Jurkat, Clone E6-1 (cell line): Measurements from ENCODE around the gene GMPPB.
"Not testable (repeated sequence)": the region's sequence is repeated elsewhere in the genome, so short reads cannot be mapped to it uniquely, and the experiment has no call there.

ENCODE experiments used
- DNase-seq: peaks from one replicate; pipeline ENCODE4 v3.0.0-alpha.2; 2011; ENCODE audit warnings: low read depth, low spot score
- H3K4me3 ChIP-seq: 2 replicates; pipeline ENCODE4 v1.5.1; 2011; ENCODE audit warnings: mild to moderate bottlenecking, low read length, control low read depth, moderate library complexity

GMPPB gene

GRCh38 chr3:49700453-49701128, 23.2 kb downstream of the GMPPB start:
- DNase-seq, result no peak
- H3K4me3 ChIP-seq, result no peak overlapping the region

- DNase-seq, result no peak
- H3K4me3 ChIP-seq, result no peak overlapping the region
Measured at GRCh38 chr3:49700014-49700413, 23.7 kb downstream of the GMPPB start.

GRCh38 chr3:49699281-49699979, 24.3 kb downstream of the GMPPB start:
- no peak overlapping the region for H3K4me3 ChIP-seq
- DNase-seq, result no peak

DNA sequence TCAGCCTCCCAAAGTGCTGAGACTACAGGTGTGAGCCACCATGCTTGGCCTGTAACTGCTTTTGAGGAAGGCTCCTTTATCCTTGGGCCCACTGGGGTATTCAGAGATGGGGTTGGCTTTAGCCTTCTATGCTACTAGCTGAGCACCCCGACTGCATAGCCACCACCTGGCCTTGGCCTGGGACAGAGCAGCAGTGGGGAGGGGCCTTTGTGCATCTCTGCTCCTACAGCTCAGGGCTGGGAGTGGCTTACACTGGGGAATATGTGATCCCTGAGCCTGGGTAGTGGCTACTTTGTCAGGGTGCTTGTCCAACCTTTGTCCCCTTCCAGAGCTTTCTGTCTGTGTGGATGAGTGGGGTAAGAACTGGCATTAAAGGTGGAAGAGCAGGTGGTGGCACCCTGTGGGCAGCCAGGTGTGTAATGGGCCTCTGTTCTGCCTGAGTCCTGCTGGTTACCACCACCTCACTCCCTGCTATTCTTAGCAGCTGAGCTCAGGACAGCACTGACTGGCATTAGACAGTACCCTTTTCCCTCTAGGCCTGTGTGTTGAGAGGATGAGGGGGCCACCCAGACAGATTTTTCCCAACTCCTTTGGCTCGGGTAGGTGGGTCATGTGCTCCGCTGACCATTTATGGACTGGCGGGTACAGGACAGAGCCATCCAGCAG, 28.3 kb downstream of the GMPPB start:
- H3K4me3 ChIP-seq, DNase-seq: not testable (repeated sequence)

DNA sequence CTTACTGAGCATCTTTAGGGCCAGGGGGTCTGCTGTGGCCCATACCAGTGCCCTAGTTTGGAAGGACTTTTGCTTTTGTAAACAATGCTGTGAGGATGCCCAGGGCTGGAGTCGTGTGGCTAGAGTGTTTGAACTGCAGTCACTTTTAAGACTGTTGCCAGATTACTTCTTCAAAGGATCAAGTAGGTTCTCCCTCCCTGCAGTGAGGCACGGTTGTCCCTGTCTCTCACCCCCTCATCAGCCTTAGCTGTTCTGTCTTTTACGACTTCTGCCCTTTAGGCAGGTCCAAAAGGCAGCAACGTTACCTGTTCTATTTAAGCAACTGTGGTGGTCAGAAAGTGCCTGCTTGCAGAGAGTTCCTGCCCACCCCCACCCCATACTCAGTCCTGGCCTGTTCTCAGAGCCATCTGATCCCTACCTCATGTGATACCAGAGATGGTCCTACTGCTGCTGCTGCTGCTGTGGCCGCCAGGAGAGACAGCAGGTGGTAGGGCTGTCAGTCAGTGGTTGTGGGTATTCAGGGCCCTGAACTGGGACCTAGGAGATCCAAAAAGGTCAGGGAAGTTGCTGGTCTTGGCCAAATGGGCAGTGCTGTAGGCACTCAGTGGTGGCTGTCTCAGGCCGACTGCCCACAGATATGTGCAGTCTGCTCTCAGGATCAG, 29.2 kb downstream of the GMPPB start:
- not testable (repeated sequence) for DNase-seq, H3K4me3 ChIP-seq

DNA sequence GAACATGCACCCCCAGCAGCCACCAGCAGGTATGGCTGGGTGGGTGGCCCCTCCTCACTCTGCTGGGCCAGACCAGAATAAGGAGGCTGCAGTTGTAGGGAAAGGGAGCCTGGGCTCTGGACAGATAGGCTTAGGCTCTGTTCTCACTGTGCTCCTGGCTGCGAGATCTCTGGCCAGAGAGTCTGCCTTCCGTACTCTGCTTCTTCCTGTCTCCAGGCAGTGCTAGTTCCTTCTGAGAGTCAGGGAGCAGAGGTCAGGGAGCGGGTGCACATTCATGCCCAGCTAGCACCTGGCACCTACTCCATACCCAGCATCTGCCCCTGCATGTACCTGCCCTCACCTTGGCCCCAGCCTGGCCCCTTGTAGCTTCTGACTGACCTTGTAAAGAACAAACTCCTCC, 32.3 kb downstream of the GMPPB start:
- DNase-seq, H3K4me3 ChIP-seq: not testable (repeated sequence)

DNA sequence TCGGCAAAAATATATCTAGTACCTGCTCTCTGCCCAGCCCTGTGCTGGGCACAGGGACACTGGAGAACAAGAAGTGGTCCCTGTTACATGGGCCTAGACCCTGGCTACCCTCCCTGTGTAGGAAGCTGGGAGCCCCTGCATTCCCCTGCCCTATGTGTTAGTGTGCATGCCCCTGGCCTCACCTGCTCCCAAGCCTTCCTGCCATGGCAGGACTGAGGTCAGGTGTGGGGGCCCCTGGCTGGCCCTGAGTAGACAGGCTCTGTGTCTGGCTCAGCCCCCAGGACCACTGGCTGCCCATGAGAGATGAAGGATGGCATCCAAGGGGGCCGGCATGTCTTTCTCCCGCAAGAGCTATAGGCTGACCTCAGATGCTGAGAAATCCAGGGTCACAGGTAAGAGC, 32.9 kb downstream of the GMPPB start:
- not testable (repeated sequence) for DNase-seq, H3K4me3 ChIP-seq

- DNase-seq, result not testable (repeated sequence)
- peak overlapping the region; percentile 86 for H3K4me3 ChIP-seq
Measured at GRCh38 chr3:49689908-49690624, 33.7 kb downstream of the GMPPB start.

DNA sequence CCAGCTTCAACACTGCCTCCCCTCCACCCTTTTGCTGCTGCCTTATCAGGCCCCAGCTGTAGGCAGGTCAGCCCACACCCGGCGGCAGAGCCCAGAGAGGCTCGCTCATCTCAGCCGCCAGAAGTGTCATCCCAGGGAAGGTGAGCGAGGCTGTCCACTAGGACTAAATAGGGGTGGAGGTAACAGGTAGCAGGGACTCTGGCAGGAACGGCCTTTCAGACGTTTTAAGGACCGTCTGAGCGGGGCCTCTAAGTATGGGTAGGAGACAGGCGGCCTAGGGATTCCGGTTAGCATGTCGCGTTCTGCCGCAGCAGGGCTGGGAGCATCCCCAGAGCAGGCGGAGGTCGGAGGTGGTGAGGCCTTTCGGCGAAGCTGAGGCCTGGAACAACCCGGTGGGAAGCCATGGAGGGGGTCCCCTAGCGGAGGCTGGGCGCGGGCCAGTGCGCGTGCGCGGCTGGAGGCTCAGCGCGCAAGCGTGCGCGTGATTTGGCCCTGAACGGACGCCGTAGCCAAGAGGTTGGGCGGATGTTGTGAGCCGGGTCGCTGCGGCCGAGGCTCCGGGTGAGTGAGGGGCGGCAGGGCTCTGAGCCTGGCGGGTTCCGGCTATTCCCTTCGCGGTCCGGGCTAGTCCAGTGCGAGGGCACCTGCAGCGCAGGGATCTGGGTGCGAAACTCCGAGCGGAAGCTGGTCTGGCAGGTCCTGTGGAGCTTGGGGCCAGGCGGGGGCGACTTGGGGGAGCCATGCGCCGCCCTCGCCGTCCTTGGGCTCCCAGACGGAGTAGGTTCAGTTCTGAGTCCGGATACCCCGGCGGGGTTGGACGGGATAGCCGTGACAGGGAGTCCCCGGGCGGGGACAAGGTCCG, 34.5 kb downstream of the GMPPB start, which contains the start of the genes MST1 and RNF123:
Gene MST1, minus strand, starts transcription at position 429 of the 862 bp plus-strand sequence. CDS start 783 bp downstream, outside the sequence.
Gene RNF123, plus strand, starts transcription at position 512 of the 862 bp plus-strand sequence. CDS start 1,609 bp downstream, outside the sequence.
- DNase-seq, result peak; percentile 86
- H3K4me3 ChIP-seq, result peak within 1 kb of the TSS; percentile 86

DNA sequence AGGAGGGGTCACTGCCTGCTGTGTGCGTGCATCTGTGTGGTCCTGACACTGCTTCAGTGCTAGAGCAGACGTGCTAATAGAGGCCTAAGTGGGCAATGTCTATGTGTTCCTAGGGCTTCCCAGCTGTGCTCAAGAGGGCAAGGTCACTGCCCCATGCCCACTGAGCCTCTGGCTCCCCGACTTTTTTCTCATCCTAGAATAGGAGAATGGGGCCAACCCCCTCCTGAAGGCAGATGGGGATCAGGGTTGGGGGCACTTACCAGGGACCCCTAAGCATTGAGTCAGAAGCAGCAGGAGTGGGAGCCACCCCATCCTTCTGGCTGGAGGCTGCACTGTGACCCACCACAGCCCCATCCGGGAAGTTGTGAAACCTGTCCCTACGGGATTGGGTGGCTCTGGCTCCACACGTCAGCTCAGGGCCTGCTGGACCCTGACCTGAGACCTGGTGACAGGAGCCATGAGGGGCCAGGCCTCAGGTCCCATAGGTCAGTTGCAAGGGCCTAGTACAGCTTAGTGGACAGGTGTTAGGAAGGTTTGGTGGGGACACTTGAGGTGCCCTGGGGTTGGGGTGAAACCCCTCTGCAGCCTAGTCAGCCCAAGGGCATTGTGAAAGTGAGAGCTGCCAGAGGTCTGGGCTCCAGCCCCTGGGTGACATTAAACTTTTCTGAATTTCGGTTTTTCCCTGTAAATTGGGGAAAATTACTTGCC, 35.3 kb downstream of the GMPPB start:
- not testable (repeated sequence) for DNase-seq
- H3K4me3 ChIP-seq, result peak overlapping the region; percentile 86

GRCh38 chr3:49687424-49687795, 36.3 kb downstream of the GMPPB start:
- not testable (repeated sequence) for H3K4me3 ChIP-seq, DNase-seq

- H3K4me3 ChIP-seq, DNase-seq: not testable (repeated sequence)
Measured at GRCh38 chr3:49686769-49687423, 36.9 kb downstream of the GMPPB start.

GRCh38 chr3:49686346-49686745, 37.4 kb downstream of the GMPPB start:
- DNase-seq, H3K4me3 ChIP-seq: not testable (repeated sequence)

GRCh38 chr3:49685846-49686245, 37.9 kb downstream of the GMPPB start:
- not testable (repeated sequence) for H3K4me3 ChIP-seq, DNase-seq

DNA sequence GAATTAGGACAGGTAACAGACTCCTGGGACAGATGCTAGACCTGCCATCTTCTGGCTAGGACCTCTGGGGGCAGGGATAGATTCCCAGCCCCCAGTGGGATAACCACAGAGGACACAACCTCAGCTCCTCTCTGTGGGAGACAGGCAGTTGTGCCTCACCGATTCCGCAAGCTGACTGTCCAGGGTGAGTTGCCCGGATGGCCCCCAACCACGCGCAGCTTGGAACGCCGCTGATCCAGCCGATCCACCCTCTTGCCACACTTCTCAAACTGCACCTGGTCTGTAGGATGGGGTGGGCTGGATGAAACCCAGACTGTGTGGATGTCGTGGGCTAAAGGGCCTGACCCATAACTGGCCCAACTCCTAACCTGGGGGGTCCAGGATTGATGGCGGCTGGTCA, 38.6 kb downstream of the GMPPB start:
- not testable (repeated sequence) for DNase-seq, H3K4me3 ChIP-seq

DNA sequence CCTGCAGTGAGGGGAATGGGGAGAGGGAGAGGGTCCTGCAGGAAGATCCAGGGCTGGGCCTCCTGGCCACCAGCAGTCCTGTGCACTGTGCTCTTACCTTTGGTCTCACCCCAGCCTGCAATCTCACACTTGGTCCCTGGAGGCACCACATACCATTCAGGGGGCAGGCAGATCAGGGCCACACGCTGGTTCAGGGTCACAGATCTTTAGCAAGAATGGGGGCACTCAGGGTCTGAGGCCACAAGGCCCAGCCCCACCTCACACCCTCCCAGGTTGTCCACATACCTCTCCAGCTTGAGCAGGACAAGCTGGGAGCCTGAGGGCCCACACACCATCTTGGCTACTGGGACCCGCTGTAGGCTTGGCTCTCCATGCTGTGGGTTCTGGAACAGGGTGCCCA, 39.3 kb downstream of the GMPPB start:
- not testable (repeated sequence) for DNase-seq, H3K4me3 ChIP-seq

GRCh38 chr3:49683162-49683561, 40.6 kb downstream of the GMPPB start:
- no peak for DNase-seq

More at GRCh38 chr3:49683162-49683561, 40.6 kb downstream of the GMPPB start:
- H3K4me3 ChIP-seq, result no peak overlapping the region
